ENCODE data around the gene HAUS7. TPM values are rescaled to one million over a fixed set of nuclear protein-coding genes. Genes with fewer than 3 reads are reported as not detected.

HAUS7 gene
- polyA plus RNA-seq, 12 donors, result 14.5 to 57.2 (median 21.0) TPM; not detected in 1

DNA sequence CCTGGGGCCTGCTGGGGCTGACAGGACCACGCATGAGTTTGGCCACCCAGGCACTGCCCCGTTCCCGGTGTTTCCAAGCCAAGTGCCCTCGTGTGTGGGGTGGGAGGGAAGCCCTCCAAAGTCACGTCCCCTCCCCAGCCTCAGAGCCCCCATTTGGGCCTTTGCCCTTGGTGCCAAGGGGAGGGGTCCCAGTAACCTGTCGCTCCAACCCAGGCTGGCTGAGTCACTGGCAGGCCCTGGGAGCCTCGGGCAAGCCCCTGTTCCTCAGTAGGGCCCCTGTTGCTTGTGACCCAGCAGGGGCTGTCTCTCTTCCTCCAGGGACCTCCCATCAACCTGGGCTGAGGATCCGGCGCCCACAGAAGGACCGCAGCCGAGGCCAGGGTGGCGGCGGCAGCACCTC, 10.7 kb upstream of the HAUS7 start:
- DNase-seq, result no peak

DNA sequence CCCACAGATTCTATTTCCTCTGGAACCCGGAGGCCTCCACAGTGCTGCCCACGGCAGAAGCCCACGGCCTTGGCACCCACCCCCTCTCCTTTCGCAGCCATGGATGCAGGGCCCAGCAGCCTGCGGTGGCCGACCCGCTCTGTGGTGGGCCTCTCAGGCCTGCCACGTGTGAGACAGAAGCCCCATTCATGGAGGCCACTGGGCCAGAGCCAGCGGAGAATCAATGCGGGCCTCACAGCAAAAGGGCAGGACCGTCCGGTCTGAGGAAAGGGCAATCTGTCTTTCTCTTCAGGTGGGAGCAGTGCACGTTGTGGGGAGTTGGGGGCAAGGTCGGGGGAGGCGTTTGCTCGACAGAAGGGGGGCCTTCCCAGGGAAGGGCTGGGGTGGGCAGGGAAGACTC, 8.4 kb upstream of the HAUS7 start:
- DNase-seq, result no peak

DNA sequence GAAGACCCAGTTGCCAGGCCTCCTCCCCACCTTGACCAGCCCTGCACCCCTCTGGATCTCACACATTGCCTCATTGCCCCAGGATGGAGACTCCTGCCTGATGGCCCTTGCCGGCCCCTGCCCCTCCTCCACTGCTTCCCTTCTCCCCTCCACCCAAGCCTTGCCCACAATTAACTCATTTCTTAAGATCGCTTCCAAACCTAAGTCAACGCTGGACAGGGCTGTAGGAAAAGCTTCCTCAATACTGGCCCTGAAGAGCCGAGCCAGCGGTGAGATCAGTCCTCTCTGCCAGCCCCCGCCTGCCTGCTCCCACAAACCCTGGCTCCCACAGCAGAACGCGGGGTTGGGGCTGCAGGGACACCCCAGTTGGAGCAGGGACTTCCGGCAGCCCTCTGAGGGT, 7.5 kb upstream of the HAUS7 start:
- peak; percentile 53 for DNase-seq

DNA sequence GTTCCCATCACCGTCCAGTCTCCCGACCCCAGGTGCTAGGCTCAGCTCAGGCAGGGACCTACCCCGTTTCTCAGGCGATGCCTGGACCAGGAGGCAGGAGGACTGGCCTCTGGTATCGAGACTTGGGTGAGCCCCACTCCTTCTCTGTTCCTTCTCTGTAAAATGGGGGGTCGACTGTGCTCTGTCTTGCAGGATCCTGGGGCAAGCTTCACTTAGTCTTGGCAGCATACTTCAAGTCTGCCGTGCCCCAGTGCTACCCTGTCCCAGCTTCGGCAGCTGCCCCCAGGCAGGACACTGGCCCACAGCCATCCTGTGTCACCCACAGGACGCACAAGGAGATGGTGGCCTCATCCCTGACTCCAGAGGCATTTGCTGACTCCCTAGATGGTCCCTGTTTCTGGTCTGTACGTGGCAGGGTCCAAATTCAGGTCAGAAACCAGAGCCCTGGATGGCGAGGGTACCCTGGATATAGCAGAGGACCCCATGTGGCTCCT, 7.0 kb upstream of the HAUS7 start:
- no peak for DNase-seq

DNA sequence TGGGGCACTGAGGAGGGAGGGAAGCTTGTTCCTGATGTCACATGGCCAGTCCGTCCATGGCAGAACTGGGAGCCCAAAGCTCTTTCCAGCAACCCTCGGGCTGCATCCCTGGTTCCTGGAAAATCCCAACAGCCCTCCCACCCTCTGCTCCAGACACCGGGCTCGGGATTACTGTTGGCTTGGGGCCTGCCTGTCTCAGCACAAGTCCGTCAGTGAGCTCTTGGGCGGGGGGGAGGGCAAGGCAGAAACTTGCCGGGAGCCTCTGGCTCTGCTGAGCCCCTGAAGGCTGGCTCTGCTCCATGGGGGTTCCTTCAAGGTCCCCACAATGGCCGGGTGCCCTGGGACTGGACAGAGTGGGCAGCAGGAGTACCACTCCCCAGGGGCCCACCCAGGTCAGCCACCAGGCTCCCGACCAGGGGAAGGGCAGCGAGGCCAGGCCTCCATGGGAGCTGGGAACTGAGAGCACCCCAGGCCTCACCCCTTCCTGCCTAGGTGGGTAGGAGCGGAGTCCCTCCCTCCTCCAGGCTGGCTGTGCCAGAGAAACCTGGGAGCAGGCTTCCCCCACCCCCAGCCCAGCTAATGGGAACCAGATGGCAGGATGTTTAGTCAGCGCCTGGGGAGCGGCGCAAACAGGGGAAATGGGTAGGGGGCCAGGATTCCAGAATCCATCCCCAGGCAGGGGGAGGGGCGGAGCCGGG, 6.4 kb upstream of the HAUS7 start:
- DNase-seq, result peak; percentile 74

DNA sequence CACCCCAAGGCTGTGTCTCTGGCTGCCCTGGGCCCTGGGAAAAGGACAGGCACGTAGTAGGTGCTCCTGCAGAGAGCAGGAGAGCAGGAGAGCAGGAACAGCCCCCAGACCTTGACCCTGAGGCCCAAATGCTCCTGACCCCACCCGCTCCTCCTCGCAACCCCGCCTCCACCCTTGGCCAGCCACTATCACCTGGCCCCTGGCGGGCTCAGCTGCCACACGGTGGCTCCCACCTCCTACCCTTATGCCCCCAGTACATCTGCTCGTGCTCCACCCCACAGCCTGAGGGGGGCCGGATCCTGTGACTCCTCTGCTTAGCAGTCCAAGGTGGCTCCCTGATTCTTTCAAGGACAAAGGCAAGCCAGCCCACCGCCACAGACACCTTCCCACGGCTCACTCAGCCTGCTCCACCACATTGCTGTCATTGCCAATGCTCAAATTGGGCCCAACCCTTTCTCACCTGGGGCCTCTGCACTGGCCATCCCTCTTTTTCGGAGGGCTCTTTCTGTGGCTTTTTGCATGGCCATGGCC, 5.4 kb upstream of the HAUS7 start:
- no peak for DNase-seq

DNA sequence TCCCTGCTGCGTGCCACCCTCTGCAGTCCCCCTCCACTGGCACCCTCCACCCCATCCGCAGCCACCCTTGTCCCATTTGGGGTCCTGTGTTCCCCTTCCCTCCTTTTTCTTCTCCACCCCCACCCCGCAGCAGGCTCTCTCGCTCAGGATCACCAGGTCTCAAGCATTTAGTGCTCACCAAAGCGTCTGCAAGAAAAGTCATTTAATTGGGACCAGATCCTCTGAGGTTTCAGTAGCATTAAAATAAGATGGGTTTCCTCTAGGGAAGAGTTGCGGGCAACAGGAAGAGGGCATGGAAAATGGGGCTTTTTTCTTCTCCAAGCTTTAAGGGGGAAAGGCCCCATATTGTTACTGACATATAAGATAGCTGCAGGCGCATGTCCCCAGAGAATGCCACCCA, 4.9 kb upstream of the HAUS7 start:
- no peak for DNase-seq

DNA sequence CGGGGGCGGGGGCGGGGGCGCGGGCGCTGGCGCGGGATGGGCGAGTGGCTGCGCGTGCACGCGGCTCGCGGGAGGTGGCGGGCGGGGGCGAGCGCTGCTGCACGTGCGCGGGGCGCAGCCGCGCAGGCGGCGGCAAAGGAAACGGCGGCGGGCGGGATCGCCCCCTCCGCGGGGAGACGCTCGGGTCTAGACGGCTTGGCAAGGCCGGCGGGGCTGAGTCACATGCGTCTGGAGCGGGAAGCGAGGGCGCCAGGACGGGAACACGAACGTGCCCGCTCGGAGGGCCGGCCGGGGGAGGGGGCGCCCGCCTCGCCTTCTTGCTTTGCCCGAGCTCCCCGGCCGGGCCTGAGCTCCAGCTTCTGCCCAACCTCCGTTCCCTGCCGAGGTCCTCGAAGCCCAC, 4.3 kb upstream of the HAUS7 start:
- DNase-seq, result peak; percentile 68

DNA sequence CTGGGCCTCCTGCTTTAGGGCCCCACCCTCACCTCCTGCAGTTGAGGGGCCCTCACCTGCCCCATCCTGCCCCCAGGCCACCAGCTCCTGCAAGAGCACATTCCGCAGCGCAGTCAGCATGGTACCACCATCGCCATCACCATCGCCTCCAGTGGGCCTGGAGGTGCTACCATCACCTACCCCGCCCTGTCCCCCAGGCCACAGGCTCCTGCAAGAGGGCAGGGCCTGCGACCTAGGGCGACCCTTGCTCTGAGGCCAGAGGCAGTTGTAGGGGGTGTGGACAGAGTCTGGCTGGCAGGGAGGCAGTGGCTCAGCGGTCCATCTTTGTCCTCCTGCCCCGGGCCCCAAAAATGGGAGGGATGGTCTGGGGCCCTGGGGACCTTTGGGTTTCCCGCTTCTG, 3.9 kb upstream of the HAUS7 start:
- DNase-seq, result no peak

DNA sequence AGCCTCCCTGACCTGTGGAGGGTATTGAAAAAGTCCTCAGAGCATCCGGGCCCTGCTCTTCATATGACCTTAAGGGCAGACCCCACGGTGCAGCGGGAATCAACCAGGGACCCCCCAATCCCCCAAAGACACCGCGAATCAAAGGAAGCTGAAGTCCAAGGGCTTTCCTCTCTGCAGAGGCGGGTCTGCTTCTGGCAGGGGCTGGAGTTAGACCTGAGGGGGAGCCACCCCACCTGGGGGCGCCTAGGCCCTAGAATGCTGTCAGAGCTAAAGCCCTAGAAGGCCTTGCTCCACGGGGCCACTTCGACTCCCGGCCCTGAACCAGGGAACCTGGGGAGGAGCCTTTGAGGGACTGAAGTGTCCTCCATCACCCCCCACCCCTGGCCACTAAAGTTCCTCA, 2.8 kb upstream of the HAUS7 start:
- no peak for DNase-seq

DNA sequence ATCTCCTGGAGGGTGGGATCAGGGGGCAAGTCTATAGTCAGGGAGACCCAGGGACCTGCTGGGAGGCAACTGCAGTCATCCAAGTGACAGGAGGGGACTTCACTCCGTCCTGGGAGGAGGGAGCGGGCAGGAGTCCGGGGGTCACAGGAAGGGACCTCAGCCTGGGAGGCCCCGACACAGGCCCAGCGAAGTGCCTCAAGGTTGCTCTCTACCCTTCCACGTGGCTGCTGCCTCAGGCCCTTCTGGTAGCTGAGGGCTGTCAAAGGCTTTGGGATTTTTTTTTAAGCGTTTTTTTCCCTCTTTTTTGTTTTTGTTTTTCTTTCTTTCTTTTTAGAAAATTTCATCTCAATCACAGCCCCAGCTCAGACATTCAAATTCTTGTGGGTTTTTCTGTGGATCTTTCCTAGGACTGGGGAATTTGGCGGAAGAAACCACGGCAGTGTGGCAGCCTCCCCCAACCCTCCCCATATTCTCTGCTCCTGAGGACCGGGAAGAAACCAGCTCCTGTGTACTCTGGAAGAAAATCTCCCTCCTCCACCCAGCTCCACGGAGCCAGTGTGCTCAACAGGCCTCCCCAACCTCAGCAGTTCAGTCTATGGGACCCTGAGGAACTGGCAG, 1.4 kb upstream of the HAUS7 start:
- DNase-seq, result no peak

DNA sequence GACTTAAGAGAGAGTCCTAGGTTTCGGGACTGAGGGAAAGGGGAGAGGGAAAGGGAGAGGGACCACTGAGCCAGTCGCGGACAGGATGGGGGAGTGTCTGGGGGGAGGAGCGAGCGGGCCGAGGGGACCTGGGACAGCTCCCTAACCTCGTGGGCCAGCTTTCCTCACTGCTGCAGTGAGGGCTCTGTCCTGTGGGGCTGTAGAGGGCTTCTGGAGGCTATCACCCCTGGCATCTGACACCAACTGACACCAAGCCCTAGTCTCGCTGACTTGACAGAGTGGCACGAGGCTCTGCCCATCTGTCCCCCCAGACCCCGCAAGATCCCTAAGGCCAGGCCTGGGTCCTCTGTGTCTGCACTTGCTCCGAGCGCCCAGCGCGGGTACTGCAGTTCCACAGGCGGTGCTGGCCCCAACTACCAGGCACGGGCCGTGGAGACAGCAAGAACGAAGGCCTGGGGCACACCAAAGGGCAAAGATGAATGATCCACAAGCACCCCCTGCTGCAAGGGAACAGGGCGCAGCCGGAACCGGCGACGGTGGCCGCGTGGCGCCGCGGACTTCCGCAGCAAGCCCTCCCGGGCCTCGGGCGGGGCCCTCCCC, 465 bp downstream of the HAUS7 start:
- DNase-seq, result no peak

DNA sequence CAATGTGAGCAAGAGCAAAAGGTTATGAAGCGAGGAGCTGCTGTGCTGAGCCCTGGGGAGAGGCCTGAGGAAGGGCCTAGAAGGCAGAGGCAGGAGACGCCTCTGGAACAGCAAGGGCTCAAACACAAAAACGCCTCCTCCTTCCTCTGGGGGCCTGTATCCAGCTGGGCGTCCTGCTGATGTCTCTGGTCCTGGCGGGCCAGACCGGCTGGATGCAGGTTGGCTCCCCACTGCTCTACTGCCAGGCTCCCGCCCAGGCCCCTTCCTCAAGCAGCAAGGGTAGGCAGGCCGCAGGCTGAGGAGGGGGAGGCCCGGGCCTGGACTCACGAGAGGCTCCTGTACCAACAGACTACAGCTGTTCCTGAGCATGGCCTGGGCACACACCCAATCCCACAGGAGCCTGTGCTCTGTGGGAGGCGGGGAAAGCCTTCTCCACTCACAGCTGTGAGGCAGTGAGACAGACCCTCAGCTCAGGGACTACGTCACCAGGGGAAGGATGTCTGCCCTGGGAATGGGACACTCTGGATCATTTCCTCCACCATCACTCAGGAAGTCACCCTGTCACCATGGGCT, 2.3 kb downstream of the HAUS7 start:
- no peak for DNase-seq

DNA sequence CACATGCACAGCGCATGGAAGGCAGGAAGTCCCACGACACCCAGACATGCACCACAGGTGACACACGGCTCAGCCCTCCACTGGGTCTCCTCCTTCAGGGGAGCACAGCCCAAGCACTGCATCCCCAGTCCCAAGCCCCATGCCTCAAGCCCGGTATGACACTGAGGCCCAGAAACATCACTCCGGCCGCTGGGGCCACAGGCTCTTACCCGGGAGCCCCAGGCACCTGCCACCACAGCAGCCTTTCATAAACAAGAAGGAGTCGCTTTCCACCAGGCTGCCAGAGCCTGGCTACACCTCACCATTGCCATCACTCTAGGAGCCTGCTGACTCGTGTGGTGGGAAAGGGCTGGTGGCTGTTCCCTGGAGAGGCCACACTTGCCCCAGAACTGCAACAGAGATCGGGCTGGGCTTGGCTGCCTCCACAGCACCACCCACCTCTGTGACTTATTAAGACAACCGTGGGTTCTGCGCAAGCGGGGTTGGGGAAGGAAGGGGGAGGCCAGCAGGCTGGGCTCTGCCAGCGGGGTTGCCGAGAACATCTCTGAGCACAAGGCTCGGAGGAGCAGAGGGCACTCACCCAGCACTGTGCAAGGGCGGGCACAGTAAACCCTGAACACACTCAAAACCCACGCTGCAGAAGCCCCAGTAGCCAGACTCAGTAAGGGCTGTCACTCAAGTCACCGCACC, 4.5 kb downstream of the HAUS7 start:
- no peak for DNase-seq

DNA sequence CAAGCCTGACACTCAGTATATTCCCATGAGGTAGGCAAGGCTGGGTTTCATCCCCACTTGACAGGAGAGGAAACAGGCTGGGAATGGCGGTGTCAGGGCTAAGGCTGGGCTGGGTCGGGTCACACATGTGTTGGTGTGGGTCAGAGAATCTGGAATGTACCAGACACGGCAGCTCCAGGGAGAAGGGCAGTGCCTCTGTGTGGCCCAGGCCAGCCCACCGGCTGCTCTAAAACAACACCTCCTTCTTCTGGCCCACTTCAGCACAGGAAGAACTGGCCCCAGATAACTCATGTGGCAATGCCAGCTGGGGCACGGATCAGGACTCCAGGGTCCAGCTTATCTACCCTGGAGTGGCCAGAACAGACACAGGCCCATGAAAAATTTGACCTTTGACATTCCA, 6.3 kb downstream of the HAUS7 start:
- no peak for DNase-seq

DNA sequence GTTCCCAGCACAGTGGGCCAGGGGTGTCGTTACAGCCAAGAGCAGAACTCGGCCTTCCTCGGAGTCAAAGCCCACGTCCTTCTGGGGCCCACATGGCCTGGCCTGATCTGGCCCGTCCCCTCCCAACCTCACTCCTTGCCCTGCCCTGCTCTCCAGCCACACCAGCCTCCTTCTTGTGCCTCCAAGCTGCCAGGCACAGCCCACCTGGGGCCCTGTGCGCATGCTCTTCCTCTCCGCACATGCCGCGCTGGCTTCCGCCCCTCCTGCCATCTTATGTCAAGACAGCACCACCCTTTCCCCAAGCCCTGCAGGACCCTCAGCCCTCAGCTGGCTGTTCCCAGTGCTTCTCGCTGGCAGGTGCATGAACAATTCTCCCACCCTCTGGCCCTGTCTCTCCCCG, 6.8 kb downstream of the HAUS7 start:
- no peak for DNase-seq

DNA sequence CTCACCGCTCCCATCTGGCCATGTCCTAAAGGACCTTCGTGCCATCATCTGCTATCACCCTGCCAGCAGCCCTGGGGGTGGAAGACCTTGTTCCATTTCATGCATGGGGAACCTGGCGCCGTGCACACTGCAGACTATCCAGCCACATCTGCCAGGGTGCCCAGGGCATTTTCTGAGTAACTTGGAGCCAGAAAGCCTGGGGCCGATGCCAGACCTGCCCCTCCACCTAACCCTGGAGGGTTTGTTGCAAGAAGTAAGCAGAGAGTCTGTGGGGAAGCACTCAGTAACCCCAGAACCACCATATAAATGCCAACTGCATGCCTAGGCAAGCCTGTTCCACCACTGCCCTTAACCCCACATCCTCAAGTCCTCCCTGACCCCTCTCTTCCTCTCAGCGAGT, 7.3 kb downstream of the HAUS7 start:
- DNase-seq, result no peak

DNA sequence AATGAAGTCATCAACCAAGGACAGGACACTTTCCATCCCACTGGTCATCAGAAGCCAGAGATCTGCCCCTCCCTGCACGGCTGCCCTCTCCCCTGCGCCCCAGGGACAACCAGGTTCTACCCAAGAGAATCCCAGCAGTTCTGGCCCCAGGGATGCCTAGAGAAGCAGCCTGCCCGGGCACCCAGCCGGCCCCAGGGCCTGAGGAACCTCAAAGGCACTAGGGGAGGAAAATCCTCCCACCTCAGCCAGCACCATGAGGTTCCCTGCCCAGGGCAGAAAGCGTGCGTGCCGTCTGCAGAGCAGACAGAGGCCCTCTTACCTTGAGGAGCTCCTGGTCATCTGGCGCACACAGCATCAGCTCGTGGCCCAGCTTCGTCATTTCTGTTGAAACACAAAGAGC, 8.1 kb downstream of the HAUS7 start:
- no peak for DNase-seq

DNA sequence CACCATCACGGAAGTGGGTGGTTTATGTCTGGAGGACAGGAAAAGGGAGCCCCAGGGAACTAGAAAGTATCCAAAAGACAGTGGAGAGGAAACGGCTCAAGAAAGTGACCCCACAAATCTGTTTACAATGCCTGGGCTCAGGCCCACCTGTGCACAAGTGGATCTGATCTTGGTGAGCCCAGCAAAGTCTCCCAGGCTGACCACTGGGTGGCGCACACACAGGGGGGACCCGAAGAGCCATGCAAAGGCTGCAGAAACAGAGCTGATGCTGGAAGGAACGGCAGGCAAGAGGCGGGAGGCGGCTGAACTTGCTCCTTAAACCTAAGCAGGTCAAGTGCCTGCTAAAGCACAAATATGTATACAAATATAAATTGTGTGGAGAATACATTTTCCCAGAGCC, 9.6 kb downstream of the HAUS7 start:
- DNase-seq, result no peak

DNA sequence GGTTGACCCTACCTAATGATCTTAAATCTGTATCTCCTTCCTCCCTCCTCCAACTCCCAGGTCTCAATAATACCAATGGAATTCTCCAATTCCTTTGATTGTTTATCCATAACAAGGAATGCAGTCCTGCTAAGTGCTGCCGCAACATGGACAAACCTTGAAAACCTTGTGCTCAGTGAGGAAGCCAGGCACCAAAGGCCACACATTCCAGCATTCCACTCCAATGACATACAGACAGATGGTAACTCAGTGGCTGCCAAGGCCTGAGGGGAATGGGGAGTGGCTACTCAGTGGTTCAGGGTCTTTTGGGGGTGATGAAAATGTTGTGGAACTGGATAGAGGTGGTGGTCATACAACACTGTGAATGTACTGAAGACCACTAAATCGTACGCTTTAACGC, 10.4 kb downstream of the HAUS7 start:
- no peak for DNase-seq

DNA sequence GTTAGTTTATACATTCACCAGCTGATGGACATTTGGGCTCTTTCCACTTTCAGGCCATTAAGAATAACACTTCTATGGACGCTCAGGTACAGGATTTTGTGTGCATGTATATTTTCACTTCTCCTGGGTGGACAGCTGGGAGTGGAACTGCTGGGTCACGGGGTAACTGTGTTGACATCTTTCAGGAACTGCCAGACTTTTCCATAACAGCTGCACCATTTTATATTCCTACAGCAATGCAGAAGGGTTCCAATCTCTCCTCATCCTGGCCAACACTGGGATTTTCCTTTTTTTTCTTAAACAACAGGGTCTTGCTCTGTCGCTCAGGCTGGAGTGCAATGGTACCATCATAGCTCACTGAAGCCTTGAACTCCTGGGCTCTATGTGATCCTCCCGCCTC, 11.9 kb downstream of the HAUS7 start:
- no peak for DNase-seq

DNA sequence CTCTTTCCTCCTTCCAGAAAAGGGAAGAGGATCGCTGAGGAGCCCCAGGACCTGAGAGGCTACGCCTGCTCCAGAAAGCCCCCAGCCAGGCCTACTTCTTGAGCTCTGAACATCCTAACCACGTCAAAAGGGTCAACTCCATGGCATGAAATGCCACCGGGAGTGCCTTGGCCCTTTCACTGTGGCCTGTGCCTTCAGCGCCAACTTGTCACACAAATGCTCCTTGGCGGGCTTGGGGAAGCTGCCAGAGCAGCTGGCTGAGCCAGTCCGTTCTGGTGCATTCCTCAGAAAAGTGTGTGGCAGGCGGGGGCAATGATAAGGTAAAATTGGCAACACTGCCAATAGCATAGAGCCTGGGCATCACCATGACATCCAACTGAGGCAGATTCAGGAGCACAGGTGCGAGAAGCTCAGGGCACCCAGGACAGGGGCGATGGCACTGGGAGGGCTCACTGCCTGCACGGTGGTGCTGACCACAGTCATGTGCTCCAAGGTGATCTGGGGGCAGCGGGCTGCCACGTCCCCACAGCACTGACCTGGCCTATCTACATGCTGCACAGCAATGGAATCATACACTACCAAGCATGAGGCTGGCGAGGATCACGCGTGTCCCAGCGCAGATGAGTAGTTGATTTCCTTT, 12.4 kb downstream of the HAUS7 start:
- no peak for DNase-seq

Data from muscle of arm (tissue), 12 donors.